Neural crest cell (in vitro differentiated cells): ENCODE data around the gene TCFL5. TPM values are rescaled to one million over a fixed set of nuclear protein-coding genes. Genes with fewer than 3 reads are reported as not detected.

Experiments
- DNase-seq: peaks from one replicate; pipeline ENCODE4 v3.0.0; 2021; ENCODE audit warnings: low read depth, mixed read lengths, low spot score
- H3K27ac Mint-ChIP-seq: one replicate; pipeline ENCODE4 v1.8.0; 2021; ENCODE audit warnings: mild to moderate bottlenecking, mixed read lengths; ENCODE audit not compliant: unreplicated experiment
- H3K27me3 Mint-ChIP-seq: 2 replicates; pipeline ENCODE4 v1.8.0; 2021; ENCODE audit warnings: low read depth, mild to moderate bottlenecking, mixed read lengths
- H3K36me3 Mint-ChIP-seq: 2 replicates; pipeline ENCODE4 v1.8.0; 2021; ENCODE audit warnings: low read depth, mild to moderate bottlenecking, mixed read lengths
- H3K4me1 Mint-ChIP-seq: 2 replicates; pipeline ENCODE4 v1.8.0; 2021; ENCODE audit warnings: mixed read lengths
- H3K4me3 Mint-ChIP-seq: one replicate; pipeline ENCODE4 v1.8.0; 2021; ENCODE audit warnings: mild to moderate bottlenecking, mixed read lengths
- H3K9me3 Mint-ChIP-seq: 2 replicates; pipeline ENCODE4 v1.8.0; 2021; ENCODE audit warnings: mixed read lengths
- total RNA-seq: library from RNA; stranded (reverse); gene quantifications from 2 replicates; pipeline ENCODE4 v1.2.1, GENCODE V29; 2021
- TF ChIP-seq, protein P1 (sequence below): fragments of 200-600 bp; sonication (generic); conservative IDR thresholded peaks from 2 replicates; pipeline ENCODE4 v1.5.0; 2021; ENCODE audit warnings: antibody characterized with exemption, mild to moderate bottlenecking

The TCFL5 gene
- total RNA-seq, 1 donor from 2014 or later = 17.6 TPM

DNA sequence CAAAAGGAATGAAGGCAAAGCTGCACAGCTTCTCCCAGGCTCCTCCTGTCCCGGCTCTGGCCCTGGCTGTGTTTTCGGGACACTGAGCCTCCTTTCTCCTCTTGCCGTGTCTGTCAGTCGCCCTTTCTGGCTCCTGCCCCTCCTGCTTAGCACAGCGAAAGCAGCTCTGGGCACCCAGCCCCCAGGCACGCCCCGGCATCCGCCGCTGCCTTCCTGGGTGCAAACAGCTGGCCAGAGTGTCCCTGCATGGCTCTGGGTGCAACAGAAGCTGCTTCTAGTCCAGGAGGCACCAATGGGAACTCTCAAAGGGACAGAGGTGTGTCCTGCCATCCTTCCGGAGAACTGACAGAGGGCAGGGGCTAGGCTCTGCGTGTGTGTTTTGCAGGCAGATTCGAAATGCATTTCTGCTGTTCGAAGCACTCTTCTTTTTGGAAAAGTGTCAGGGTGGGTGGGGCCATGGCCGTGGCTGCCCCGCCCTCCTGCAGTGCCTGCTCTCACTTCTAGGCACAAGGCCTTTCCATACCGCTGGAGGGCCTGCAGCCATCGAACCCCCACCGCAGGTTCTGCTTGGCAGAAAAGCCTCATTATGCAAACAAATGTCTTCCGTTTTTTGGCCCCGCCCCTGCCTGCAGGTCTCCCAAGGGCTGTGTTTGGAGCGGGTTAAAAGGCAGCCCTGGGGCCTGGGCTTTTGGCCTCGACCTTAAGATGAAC, 29.3 kb downstream of the TCFL5 start:
- no peak for DNase-seq
- TF ChIP-seq, protein P1, sequence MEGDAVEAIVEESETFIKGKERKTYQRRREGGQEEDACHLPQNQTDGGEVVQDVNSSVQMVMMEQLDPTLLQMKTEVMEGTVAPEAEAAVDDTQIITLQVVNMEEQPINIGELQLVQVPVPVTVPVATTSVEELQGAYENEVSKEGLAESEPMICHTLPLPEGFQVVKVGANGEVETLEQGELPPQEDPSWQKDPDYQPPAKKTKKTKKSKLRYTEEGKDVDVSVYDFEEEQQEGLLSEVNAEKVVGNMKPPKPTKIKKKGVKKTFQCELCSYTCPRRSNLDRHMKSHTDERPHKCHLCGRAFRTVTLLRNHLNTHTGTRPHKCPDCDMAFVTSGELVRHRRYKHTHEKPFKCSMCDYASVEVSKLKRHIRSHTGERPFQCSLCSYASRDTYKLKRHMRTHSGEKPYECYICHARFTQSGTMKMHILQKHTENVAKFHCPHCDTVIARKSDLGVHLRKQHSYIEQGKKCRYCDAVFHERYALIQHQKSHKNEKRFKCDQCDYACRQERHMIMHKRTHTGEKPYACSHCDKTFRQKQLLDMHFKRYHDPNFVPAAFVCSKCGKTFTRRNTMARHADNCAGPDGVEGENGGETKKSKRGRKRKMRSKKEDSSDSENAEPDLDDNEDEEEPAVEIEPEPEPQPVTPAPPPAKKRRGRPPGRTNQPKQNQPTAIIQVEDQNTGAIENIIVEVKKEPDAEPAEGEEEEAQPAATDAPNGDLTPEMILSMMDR = no peak
- H3K27ac Mint-ChIP-seq = no peak overlapping the region
- H3K27me3 Mint-ChIP-seq = no peaks in the 10 kb centered on the region
- peak overlapping the region; percentile 49 for H3K4me3 Mint-ChIP-seq
- H3K36me3 Mint-ChIP-seq = no peaks in the 10 kb centered on the region
- H3K9me3 Mint-ChIP-seq = no peaks in the 10 kb centered on the region
- peaks cover 16% of the 10 kb centered on the region for H3K4me1 Mint-ChIP-seq

DNA sequence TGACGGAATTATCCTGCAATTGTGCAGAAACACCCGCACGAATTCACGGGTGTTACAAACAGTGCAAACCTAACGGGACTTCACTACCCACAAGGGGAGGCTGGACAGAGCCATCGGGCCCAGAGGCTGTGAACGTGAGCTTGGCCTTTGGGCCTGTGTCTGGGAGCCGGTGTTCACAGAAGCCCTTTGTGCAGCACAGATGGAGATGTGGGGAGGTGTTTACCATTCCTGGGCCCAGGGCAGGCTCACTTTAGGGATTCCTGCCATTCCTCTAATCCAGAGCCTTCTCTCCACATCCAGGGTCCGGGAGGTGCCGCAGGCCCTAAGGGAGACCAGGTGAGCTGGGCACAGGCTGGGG, 29.8 kb downstream of the TCFL5 start:
- peaks cover 16% of the 10 kb centered on the region for H3K4me1 Mint-ChIP-seq
- no peak for DNase-seq
- TF ChIP-seq, protein P1 = no peak
- H3K27ac Mint-ChIP-seq = peak overlapping the region; percentile 43
- no peaks in the 10 kb centered on the region for H3K27me3 Mint-ChIP-seq
- no peaks in the 10 kb centered on the region for H3K36me3 Mint-ChIP-seq
- no peaks in the 10 kb centered on the region for H3K9me3 Mint-ChIP-seq
- no peak overlapping the region for H3K4me3 Mint-ChIP-seq

- no peaks in the 10 kb centered on the region for H3K9me3 Mint-ChIP-seq
- no peak overlapping the region for H3K27ac Mint-ChIP-seq
- no peak for DNase-seq
- H3K4me1 Mint-ChIP-seq = peaks cover 16% of the 10 kb centered on the region
- H3K4me3 Mint-ChIP-seq = no peak overlapping the region
- no peaks in the 10 kb centered on the region for H3K36me3 Mint-ChIP-seq
- no peaks in the 10 kb centered on the region for H3K27me3 Mint-ChIP-seq
- TF ChIP-seq, protein P1 = no peak
Measured at GRCh38 chr20:62831361-62831788, 30.2 kb downstream of the TCFL5 start.

DNA sequence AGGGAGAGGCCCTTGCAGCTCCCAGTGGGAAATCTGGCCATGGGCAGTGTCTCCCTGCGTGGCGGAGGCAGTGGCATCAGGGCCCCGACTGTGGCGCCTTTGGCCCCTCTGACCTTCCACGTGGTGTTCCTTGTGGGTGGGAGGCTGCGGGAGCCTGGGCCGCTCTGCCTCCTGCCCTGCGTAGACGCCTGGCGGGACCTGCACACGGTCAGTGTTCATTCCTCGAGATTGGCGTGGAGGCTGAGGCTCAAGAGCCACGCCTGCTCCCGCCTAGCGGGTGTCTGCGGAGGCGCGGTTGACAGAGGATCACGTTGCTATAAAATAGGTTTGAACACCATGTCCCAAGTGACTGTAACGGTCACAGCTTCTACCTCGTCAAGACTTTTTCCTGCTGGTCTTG, 30.8 kb downstream of the TCFL5 start:
- Mint-ChIP-seq H3K27ac (no peak overlapping the region), H3K27me3 (no peaks in the 10 kb centered on the region), H3K36me3 (no peaks in the 10 kb centered on the region), H3K4me3 (no peak overlapping the region), H3K4me1 (peaks cover 16% of the 10 kb centered on the region), H3K9me3 (no peaks in the 10 kb centered on the region)
- TF ChIP-seq, protein P1 = no peak
- no peak for DNase-seq

GRCh38 chr20:62830251-62830650, 31.4 kb downstream of the TCFL5 start:
- no peak overlapping the region for H3K27ac Mint-ChIP-seq
- TF ChIP-seq, protein P1 = no peak
- no peaks in the 10 kb centered on the region for H3K27me3 Mint-ChIP-seq
- DNase-seq = no peak
- no peaks in the 10 kb centered on the region for H3K9me3 Mint-ChIP-seq
- no peak overlapping the region for H3K4me3 Mint-ChIP-seq
- no peaks in the 10 kb centered on the region for H3K36me3 Mint-ChIP-seq
- peaks cover 16% of the 10 kb centered on the region for H3K4me1 Mint-ChIP-seq
